Subcutaneous preadipocyte (primary cell): ENCODE measurements around the gene MT1F. TPM values are rescaled to one million over a fixed set of nuclear protein-coding genes. Genes with fewer than 3 reads are reported as not detected.

Source experiments
- total RNA-seq: library from RNA; depleted of rRNA; stranded (reverse); fragments of >200 nt; gene quantifications from 2 replicates; pipeline ENCODE4 v1.2.3, GENCODE V29; 2012

The MT1F gene
- 0.37 TPM in 1 of 2 replicates, not detected in the other for total RNA-seq

DNA sequence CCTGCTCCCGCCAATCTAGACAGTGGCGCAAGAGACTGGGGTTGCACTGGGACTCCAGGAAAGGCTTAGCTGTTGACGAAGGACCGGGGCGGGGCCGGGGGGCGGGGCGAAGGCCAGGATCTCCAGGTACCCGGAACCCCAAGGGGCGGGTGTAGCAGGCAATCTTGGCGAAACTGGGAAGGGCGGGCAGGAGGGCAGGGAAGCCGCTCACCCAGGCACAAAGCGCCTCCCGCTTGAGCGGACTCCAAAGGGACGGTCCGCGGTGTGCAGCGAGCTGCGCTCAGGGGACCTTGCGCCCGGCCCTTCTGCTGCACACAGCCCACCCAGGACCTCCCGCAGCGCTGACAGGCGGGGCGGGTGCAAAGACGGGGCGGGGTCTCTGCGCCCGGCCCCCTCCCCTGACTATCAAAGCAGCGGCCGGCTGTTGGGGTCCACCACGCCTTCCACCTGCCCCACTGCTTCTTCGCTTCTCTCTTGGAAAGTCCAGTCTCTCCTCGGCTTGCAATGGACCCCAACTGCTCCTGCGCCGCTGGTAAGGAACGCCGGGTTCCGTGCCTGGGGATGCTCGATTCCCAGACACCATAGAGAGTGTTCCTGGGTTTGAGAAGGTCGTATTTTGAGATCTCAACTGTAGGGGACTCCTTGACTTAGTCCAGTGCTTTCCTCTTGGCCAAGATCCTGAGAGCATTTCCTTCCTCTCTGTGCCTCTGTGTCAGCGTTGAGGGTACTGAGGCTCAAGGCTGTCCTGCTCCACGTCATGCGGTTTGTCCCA, at the start of gene MT1F:
Gene MT1F, plus strand, starts transcription at position 405 of the 772 bp plus-strand sequence. Its CDS starts 100 bp downstream, at position 505.

DNA sequence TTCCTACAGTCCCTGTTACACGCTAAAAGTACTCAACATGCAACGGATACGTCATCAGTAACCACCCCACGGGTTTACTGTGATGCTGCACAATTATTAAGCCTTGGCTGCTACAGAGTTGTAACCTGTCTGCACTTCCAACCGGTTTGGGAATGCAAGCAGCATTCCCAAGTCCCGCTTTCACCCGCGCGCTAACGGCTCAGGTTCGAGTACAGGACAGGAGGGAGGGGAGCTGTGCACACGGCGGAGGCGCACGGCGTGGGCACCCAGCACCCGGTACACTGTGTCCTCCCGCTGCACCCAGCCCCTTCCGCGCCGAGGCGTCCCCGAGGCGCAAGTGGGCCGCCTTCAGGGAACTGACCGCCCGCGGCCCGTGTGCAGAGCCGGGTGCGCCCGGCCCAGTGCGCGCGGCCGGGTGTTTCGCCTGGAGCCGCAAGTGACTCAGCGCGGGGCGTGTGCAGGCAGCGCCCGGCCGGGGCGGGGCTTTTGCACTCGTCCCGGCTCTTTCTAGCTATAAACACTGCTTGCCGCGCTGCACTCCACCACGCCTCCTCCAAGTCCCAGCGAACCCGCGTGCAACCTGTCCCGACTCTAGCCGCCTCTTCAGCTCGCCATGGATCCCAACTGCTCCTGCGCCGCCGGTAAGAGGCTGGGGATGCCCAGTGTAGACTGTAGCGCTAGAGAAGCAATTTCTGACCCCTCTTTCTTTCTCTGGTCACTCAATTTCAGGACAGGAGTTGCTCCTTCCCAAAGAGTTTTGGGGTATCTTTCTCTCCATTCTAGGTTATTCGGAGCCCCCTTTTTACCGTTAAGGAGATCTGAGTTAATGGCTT, 49.5 kb upstream of the MT1F start, which contains the start of gene MT2A:
Gene MT2A, plus strand, starts transcription at position 542 of the 833 bp plus-strand sequence. Its CDS starts 72 bp downstream, at position 614.

DNA sequence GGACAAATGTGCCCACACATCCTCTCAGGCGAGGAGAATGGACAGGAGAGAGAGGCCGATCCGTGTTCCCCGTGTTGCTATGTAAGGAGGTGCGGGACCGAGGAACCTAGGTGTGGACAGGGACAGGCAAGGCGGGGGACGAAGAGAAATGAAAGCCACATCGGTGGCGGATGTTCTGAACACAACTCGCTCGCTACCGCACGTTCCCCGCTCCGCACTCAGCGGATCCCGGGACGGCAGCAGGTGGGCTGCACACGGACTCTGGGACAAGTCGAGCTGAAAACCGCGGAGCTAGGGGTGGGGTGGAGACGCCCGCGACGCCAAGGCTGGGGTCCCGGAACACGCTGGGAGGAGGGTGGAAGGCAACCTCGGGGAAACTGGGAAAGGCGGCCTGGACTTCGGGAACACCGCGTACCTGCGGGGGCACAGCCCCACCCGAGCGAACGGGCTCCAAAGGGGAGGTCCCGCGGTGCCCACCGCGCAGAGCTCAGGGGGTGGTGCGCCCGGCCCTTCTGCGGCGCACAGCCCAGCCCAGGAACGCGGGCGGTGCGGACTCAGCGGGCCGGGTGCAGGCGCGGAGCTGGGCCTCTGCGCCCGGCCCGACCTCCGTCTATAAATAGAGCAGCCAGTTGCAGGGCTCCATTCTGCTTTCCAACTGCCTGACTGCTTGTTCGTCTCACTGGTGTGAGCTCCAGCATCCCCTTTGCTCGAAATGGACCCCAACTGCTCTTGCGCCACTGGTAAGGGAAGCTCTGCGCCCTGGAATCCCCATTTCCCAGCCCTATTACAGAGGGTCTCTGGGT, 32.4 kb upstream of the MT1F start, which contains the start of gene MT1E:
Gene MT1E, plus strand, starts transcription at position 642 of the 803 bp plus-strand sequence. Its CDS starts 71 bp downstream, at position 713.

DNA sequence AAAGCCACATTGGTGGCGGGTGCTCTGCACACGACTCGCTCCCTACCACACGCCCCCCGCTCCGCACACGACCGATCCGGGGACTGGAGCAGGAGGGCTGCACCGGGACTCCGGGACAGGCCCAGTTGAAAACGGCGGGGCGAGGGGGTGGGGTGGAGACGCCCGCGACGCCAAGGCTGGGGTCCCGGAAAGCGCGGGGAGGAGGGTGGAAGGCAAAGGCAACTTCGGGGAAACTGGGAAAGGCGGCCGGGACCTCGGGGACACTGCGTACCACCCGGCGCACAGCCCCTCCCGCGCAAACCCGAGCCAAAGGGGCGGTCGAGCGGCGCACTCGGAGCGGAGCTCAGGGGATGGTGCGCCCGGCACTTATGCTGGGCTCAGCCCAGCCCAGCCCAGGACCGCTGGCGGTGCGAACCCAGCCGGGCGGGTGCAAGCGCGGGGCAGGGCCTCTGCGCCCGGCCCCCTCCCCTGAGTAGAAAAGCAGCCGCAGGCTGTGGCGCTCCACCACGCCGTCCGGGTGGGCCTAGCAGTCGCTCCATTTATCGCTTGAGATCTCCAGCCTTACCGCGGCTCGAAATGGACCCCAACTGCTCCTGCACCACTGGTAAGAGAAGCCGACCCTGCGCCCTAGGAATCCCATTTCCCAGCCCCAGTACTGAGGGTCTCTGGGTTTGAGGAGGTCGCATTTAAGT, 25.5 kb upstream of the MT1F start, which contains the start of gene MT1M:
Gene MT1M, plus strand, starts transcription at position 504 of the 692 bp plus-strand sequence. Its CDS starts 73 bp downstream, at position 577.

DNA sequence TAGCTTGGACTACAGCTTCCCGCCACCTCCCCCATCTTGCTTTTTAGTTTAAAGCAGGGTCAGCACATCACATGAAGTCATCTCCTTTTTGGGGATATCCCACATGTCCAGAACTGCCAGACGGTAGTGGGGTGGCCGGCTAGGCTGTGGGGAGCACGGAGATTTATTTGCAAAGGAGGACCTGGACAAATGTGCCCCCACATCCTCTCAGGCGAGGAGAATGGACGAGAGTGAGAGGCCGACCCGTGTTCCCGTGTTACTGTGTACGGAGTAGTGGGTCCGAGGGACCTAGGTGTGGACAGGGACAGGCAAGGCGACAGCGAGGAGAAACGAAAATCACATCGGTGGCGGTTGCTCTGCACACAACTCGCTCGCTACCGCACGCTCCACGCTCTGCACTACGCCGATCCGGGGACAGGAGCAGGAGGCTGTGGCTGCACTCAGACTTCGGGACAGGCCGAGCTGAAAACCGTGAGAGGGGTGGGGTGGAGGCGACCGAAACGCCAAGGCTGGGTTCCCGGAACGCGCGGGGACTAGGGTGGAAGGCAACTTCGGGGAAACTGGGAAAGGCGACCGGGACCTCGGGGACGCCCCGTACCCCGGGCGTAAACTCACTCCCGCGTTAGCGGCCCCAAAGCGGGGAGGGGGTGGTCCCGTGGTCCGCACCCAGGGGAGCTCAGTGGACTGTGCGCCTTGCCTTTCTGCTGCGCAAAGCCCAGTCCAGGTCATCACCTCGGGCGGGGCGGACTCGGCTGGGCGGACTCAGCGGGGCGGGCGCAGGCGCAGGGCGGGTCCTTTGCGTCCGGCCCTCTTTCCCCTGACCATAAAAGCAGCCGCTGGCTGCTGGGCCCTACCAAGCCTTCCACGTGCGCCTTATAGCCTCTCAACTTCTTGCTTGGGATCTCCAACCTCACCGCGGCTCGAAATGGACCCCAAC, 19.7 kb upstream of the MT1F start, which contains the start of gene MT1A:
Gene MT1A, plus strand, starts transcription at position 853 of the 937 bp plus-strand sequence. Its CDS starts 73 bp downstream, at position 926.

DNA sequence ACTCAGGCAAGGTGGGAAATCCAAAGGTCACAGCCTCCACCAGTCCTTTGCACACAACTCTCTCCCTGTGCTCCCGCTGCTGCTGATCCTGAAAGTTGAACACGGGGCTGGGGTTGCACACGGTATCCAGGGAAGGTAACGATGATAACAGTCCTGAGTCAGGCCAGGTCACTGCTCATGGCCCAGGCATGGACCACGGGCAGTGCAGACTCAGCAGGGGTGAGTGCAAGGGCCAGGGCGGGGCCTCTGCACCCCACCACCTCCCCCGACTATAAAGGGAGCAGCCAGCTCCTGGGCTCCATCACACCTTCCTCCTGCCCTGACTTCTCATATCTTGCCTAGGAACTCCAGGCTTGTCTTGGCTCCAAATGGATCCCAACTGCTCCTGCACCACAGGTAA, 6.2 kb upstream of the MT1F start, which contains the start of gene MT1B:
Gene MT1B, plus strand, starts transcription at position 301 of the 400 bp plus-strand sequence. Its CDS starts 68 bp downstream, at position 369.

DNA sequence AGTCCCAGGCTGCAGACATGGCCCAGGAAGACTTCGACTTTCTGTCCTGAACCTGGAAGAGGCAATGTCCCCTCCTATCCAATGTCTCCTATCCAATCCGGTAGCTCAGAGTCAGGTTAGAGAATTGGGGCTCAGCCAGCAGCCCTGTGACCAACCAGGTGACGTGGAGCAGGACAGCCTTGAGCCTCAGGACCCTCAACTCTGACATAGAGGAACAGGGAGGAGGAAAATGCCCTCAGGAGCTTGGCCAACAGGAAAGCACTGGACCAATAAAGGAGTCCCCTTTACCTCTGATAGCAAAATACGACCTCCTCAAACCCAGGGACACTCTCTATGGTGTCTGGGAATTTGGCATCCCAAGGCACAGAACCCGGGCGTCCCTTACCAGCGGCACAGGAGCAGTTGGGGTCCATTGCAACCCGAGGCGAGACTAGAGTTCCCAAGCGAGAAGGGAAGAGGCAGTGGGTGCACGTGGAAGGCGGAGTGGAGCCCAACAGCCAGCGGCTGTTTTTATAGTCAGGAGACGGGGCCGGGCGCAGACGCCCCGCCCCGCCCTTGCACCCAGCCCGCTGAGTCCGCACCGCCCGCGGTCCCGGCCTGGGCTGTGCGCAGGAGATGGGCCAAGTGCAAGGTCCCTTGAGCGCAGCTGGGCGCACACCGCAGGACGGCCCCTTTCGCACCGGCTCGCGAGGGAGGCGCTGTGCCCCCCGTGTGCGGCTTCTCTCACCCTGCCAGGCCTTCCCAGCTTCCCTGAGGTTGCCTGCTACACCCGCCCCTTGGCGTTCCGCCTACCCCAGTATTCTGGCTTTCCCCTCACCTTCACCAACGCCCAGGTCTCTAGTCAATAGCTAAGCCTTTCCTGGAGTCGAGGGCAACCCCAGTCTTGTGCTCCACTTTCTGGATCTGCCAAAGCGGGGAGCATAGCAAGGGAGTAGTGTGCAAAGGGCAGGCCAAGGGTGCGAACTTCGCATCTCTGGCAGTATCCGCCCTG, 10.1 kb downstream of the MT1F start, which contains the start of gene MT1G:
Gene MT1G, minus strand, starts transcription at position 485 of the 991 bp plus-strand sequence. Its CDS starts 72 bp downstream, at position 413.

DNA sequence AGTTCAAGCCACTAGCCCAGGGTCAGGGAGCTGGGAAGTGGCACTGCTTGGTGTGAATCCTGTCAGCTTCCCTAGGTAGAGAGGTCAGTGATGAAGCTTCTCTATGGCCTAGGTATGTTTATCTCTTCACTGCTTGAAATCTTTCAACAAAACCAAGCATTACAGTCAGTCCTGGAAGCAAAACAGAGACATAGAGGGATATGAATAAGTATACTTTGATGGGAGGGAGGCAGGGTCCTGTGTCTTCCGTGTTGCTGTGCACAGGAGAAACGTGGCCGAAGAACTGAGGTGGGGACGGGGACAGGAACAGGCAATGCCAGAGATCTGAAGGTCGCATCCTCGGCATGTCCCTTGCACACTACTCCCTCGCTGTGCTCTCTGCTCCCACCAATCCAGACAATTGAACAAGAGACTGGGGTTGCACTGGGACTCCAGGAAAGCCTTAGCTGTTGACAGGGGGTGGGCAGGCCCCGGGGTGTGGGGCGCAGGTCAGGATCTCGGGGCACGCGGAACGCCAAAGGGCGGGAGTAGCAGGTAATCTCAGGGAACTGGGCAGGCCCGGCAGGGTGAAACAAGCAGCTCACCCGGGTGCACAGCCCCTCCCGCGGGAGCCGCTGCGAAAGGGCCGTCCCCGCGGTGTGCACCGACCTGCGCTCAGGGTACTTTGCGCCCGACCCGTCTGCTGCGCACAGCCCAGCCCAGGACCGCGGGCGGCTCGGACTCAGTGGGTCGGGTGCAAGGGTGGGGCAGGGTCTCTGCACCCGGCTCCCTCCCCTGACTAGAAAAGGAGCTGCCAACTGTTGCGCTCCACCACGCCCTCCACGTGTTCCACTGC, 11.5 kb downstream of the MT1F start, which contains the start of gene MT1H:
Gene MT1H, plus strand, starts transcription at position 810 of the 835 bp plus-strand sequence. CDS start 71 bp downstream, outside the sequence.

DNA sequence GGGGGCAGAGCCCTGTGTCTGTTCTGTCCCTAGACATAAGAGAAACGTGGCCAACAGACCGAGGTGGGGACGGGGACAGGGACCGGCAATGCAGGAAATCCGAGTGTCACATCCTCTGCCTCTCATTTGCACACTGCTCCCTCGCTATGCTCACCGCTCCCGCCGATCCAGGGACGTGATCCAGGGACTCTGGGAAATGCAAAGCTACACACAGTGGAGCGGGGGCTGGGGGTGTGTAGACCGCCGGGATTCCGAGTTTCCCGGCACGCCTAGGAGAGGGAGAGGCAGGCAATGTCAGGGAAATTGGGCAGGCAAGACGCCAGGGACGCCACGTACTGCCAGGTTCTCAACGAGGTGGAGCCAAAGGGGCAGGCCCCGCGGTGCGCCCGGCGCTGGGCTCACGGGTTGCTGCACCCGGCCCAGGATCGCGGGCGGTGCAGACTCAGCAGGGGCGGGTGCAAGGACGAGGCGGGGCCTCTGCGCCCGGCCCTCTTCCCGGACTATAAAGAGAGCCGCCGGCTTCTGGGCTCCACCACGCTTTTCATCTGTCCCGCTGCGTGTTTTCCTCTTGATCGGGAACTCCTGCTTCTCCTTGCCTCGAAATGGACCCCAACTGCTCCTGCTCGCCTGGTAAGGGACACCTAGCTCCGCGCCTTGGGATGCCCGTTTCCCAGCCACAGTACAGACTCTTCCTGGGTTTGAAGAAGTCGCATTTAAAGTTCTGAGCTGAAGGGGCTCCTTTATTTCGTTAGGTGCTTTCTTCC, 24.4 kb downstream of the MT1F start, which contains the start of gene MT1X:
Gene MT1X, plus strand, starts transcription at position 532 of the 764 bp plus-strand sequence. Its CDS starts 71 bp downstream, at position 603.

Other genes with a start within 250 kb of the MT1F start
- gene AMFR, start 232.4 kb upstream of the MT1F start, total RNA-seq = 164 and 200 TPM in 2 replicates
- 55.1 and 80.3 TPM in 2 replicates for gene NUDT21, start 206.6 kb upstream of the MT1F start, total RNA-seq
- 61.0 and 66.1 TPM in 2 replicates for gene OGFOD1, start 206.4 kb upstream of the MT1F start, total RNA-seq
- 34.6 and 58.4 TPM in 2 replicates for gene BBS2, start 137.9 kb upstream of the MT1F start, total RNA-seq
- not detected in 2 replicates for gene MT4, start 92.9 kb upstream of the MT1F start, total RNA-seq
- not detected in 2 replicates for gene MT3, start 68.4 kb upstream of the MT1F start, total RNA-seq
- 369 and 405 TPM in 2 replicates for gene MT2A, start 49.4 kb upstream of the MT1F start, total RNA-seq
- 226 and 355 TPM in 2 replicates for gene MT1E, start 32.2 kb upstream of the MT1F start, total RNA-seq
- gene MT1M, start 25.3 kb upstream of the MT1F start, total RNA-seq = 4.7 and 24.6 TPM in 2 replicates
- 11.1 and 17.6 TPM in 2 replicates for gene MT1A, start 19.3 kb upstream of the MT1F start, total RNA-seq
- gene MT1B, start 6.1 kb upstream of the MT1F start, total RNA-seq = not detected in 2 replicates
- 0.59 and 3.3 TPM in 2 replicates for gene MT1G, start 10.1 kb downstream of the MT1F start, total RNA-seq
- gene MT1H, start 11.9 kb downstream of the MT1F start, total RNA-seq = not detected in 2 replicates
- 116 and 429 TPM in 2 replicates for gene MT1X, start 24.5 kb downstream of the MT1F start, total RNA-seq
- gene NUP93, start 72.2 kb downstream of the MT1F start, total RNA-seq = 65.4 and 91.1 TPM in 2 replicates
- gene SLC12A3, start 207.2 kb downstream of the MT1F start, total RNA-seq = not detected in 2 replicates